ENCODE data around the gene CACNA1C.

DNA sequence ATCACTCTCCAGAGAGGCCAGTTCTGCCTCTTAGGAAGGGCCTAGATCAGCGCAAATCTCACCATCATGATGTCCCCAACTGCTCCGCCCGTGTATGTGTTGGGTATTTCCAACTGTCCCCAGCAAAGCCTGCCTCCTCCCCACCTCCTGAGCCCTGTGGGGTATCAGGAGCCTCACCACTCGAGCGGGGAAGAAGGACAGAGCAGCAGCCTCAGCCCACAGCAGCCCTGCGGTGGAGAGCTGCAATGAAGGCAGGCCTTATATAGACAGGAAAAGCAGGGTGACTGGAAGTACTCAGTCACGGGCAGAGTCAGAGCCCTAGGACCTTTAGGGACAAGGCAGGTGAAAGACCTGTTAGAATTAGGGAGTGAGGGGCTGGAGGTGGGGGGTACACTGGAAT is 358.2 kb downstream of the CACNA1C start:
- TF ChIP-seq, protein P1, sequence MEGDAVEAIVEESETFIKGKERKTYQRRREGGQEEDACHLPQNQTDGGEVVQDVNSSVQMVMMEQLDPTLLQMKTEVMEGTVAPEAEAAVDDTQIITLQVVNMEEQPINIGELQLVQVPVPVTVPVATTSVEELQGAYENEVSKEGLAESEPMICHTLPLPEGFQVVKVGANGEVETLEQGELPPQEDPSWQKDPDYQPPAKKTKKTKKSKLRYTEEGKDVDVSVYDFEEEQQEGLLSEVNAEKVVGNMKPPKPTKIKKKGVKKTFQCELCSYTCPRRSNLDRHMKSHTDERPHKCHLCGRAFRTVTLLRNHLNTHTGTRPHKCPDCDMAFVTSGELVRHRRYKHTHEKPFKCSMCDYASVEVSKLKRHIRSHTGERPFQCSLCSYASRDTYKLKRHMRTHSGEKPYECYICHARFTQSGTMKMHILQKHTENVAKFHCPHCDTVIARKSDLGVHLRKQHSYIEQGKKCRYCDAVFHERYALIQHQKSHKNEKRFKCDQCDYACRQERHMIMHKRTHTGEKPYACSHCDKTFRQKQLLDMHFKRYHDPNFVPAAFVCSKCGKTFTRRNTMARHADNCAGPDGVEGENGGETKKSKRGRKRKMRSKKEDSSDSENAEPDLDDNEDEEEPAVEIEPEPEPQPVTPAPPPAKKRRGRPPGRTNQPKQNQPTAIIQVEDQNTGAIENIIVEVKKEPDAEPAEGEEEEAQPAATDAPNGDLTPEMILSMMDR (IDR thresholded peaks at IDR 0.05; ENCODE audit: low read depth, low read length), result no peak
- TF ChIP-seq POLR2A (IDR thresholded peaks at IDR 0.05; ENCODE audit: extremely low read depth, insufficient read length) (no peak), MYC (IDR thresholded peaks at IDR 0.05; ENCODE audit: low read depth, low read length) (no peak)
- TF ChIP-seq, protein P2, sequence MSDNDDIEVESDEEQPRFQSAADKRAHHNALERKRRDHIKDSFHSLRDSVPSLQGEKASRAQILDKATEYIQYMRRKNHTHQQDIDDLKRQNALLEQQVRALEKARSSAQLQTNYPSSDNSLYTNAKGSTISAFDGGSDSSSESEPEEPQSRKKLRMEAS (IDR thresholded peaks at IDR 0.05; ENCODE audit: low read depth, low read length), result no peak
